Mesendoderm (in vitro differentiated cells): ENCODE results near the gene ARF6.
"Not testable (repeated sequence)": the region's sequence is repeated elsewhere in the genome, so short reads cannot be mapped to it uniquely, and the experiment has no call there.

Experiments used
- DNase-seq: peaks from one replicate; pipeline ENCODE4 v3.0.0; 2013
- H2AK5ac ChIP-seq: 2 replicates; pipeline ENCODE4 v1.6.1; 2013; ENCODE audit warnings: low read length, inconsistent platforms
- H2BK120ac ChIP-seq: 2 replicates; pipeline ENCODE4 v1.6.1; 2013; ENCODE audit warnings: low read depth, mild to moderate bottlenecking, low read length, moderate library complexity, mixed read lengths
- H2BK15ac ChIP-seq: replicated peaks from 2 replicates; pipeline ENCODE4 v1.6.1; 2013; ENCODE audit warnings: low read depth, mild to moderate bottlenecking, moderate library complexity
- H2BK5ac ChIP-seq: 2 replicates; pipeline ENCODE4 v1.6.1; 2013; ENCODE audit warnings: low read length, inconsistent platforms
- H3K18ac ChIP-seq: 2 replicates; pipeline ENCODE4 v1.6.1; 2013; ENCODE audit warnings: mild to moderate bottlenecking, low read length, mixed read lengths
- H3K23ac ChIP-seq: one replicate; pipeline ENCODE4 v1.6.1; 2013; ENCODE audit warnings: low read length
- H3K27ac ChIP-seq: 2 replicates; pipeline ENCODE4 v1.5.1; 2013; ENCODE audit warnings: low read depth, mild to moderate bottlenecking, inconsistent platforms, low read length, moderate library complexity
- H3K27me3 ChIP-seq: 2 replicates; pipeline ENCODE4 v1.6.1; 2013; ENCODE audit warnings: low read length, control low read depth, mild to moderate bottlenecking, inconsistent platforms; ENCODE audit not compliant: insufficient read depth, poor library complexity
- H3K36me3 ChIP-seq: 2 replicates; pipeline ENCODE4 v1.6.1; 2013; ENCODE audit warnings: low read length, inconsistent platforms; ENCODE audit not compliant: control insufficient read depth, insufficient read depth
- H3K4ac ChIP-seq: one replicate; pipeline ENCODE4 v1.6.1; 2013; ENCODE audit warnings: low read depth, mild to moderate bottlenecking, low read length, moderate library complexity
- H3K4me1 ChIP-seq: 2 replicates; pipeline ENCODE4 v1.6.1; 2013; ENCODE audit warnings: low read depth, low read length, inconsistent platforms; ENCODE audit not compliant: control insufficient read depth
- H3K4me2 ChIP-seq: 2 replicates; pipeline ENCODE4 v1.6.1; 2013; ENCODE audit warnings: low read length
- H3K4me3 ChIP-seq: 2 replicates; pipeline ENCODE4 v1.5.1; 2013; ENCODE audit warnings: mild to moderate bottlenecking, low read length
- H3K56ac ChIP-seq: one replicate; pipeline ENCODE4 v1.6.1; 2013; ENCODE audit warnings: low read length
- H3K79me1 ChIP-seq: 2 replicates; pipeline ENCODE4 v1.6.1; 2013; ENCODE audit warnings: low read length, inconsistent platforms
- H3K79me2 ChIP-seq: 2 replicates; pipeline ENCODE4 v1.6.1; 2013; ENCODE audit warnings: mild to moderate bottlenecking, low read length; ENCODE audit not compliant: control insufficient read depth, insufficient read depth
- H3K9ac ChIP-seq: 2 replicates; pipeline ENCODE4 v1.6.1; 2013; ENCODE audit warnings: low read length, inconsistent platforms
- H4K5ac ChIP-seq: one replicate; pipeline ENCODE4 v1.6.1; 2013; ENCODE audit warnings: low read length
- H4K8ac ChIP-seq: one replicate; pipeline ENCODE4 v1.6.1; 2013; ENCODE audit warnings: low read depth, mild to moderate bottlenecking, control low read depth, low read length, moderate library complexity
- WGBS: extraction: QIAGEN DNeasy Blood & Tissue Kit; methylation state at CpG from one replicate; pipeline ENCODE4 v1.1.7; 2013; ENCODE audit warnings: low lambda C conversion rate, missing lambda C conversion rate; ENCODE audit not compliant: insufficient coverage; ENCODE audit errors: extremely low coverage; 5-methylcytosine and 5-hydroxymethylcytosine counted together

Gene ARF6

DNA sequence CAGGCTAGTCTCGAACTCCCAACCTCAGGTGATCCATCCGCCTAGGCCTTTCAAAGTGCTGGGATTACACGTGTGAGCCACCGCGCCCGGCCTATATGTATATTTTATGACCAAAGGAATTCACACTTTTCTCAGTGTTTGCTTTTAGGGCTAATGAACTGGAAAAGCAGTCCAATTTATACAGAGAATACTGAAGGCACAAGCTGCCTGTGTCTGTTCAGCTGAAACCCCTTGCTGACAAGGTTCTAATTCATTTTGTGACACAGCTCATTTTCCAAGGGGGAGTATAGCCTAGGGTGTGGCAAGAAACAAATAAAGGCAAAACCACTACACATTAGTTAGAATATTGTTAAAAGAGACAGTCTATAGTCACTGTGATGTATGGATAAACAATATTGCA, 22.0 kb upstream of the ARF6 start:
- no peak overlapping the region for H2BK15ac ChIP-seq
- H2BK120ac ChIP-seq, result no peak overlapping the region
- no peaks in the 10 kb centered on the region for H3K27me3 ChIP-seq
- no peak overlapping the region for H3K4ac ChIP-seq
- no peaks in the 10 kb centered on the region for H3K36me3 ChIP-seq
- H2AK5ac ChIP-seq, result no peak overlapping the region
- WGBS, result no CpG with 5 or more reads among the region's 6 CpGs
- H3K9ac ChIP-seq, result no peak overlapping the region
- no peak overlapping the region for H3K4me2 ChIP-seq
- H3K79me1 ChIP-seq, result no peaks in the 10 kb centered on the region
- H3K4me3 ChIP-seq, result no peak overlapping the region
- no peak overlapping the region for H4K5ac ChIP-seq
- H3K27ac ChIP-seq, result no peak overlapping the region
- H3K79me2 ChIP-seq, result no peaks in the 10 kb centered on the region
- no peak overlapping the region for H2BK5ac ChIP-seq
- H3K18ac ChIP-seq, result no peak overlapping the region
- no peak overlapping the region for H4K8ac ChIP-seq
- H3K23ac ChIP-seq, result no peak overlapping the region
- no peaks in the 10 kb centered on the region for H3K4me1 ChIP-seq
- H3K56ac ChIP-seq, result no peak overlapping the region
- no peak for DNase-seq

DNA sequence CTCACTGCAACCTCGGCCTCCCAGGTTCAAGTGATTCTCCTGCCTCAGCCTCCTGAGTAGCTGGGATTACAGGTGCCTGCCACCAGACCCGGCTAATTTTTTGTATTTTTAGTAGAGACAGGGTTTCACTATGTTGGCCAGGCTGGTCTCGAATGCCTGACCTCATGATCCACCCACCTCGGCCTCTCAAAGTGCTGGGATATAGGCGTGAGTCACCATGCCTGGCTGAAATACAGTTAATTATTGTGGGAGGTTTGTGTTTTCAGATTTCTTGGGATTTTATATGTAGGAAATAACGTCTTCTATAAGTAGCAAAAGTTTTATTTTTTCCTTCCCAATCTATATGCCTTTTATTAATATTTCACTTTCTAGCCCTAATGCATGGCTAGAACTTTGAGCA, 19.3 kb upstream of the ARF6 start:
- not testable (repeated sequence) for H3K4ac ChIP-seq, H3K36me3 ChIP-seq, H2BK5ac ChIP-seq, H3K79me1 ChIP-seq, H2AK5ac ChIP-seq, H3K27me3 ChIP-seq, H3K4me3 ChIP-seq, H3K9ac ChIP-seq, H3K4me1 ChIP-seq, H3K56ac ChIP-seq, H2BK15ac ChIP-seq, H3K4me2 ChIP-seq, H3K27ac ChIP-seq, H3K79me2 ChIP-seq, H4K8ac ChIP-seq, DNase-seq, H2BK120ac ChIP-seq, H3K23ac ChIP-seq, H3K18ac ChIP-seq, H4K5ac ChIP-seq
- no CpG with 5 or more reads among the region's 6 CpGs for WGBS

DNA sequence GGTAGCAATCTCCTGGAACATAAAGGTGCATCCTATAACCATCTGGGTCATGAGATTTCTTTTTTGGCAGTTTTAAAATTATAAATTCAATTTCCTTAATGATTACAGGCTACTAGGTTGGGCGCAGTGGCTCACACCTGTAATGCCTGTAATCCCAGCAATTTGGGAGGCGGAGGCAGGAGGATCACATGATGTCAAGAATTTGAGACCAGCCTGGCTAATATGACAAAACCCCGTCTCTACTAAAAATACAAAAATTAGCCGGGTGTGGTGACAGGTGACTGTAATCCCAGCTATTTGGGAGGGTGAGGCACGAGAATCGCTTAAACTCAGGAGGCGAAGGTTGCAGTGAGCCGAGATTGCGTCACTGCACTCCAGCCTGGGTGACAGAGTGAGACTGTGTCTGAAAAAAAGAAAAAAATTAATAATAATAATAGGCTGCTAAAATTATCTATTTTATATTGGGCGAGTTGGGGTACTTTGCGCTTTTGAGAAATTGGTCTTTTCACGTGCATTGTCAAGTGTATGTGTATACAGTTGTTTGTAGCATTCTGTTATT, 17.2 kb upstream of the ARF6 start:
- Histone ChIP-seq H3K4me3 (no peak overlapping the region), H3K23ac (no peak overlapping the region), H4K5ac (no peak overlapping the region), H3K18ac (no peak overlapping the region), H3K27me3 (no peaks in the 10 kb centered on the region), H2BK120ac (no peak overlapping the region), H3K56ac (no peak overlapping the region), H3K27ac (no peak overlapping the region), H3K4me2 (no peak overlapping the region), H3K9ac (no peak overlapping the region), H3K36me3 (no peaks in the 10 kb centered on the region), H2BK5ac (no peak overlapping the region), H3K4me1 (no peaks in the 10 kb centered on the region), H3K4ac (no peak overlapping the region), H4K8ac (no peak overlapping the region), H3K79me1 (no peaks in the 10 kb centered on the region), H2AK5ac (no peak overlapping the region), H3K79me2 (no peaks in the 10 kb centered on the region), H2BK15ac (no peak overlapping the region)
- no CpG with 5 or more reads among the region's 12 CpGs for WGBS
- DNase-seq, result no peak

- H2BK15ac ChIP-seq, result no peak overlapping the region
- H4K5ac ChIP-seq, result no peak overlapping the region
- H3K4me2 ChIP-seq, result no peak overlapping the region
- no peak overlapping the region for H2BK5ac ChIP-seq
- H3K79me1 ChIP-seq, result no peaks in the 10 kb centered on the region
- no peaks in the 10 kb centered on the region for H3K36me3 ChIP-seq
- no peak overlapping the region for H4K8ac ChIP-seq
- no peak overlapping the region for H3K23ac ChIP-seq
- H3K79me2 ChIP-seq, result no peaks in the 10 kb centered on the region
- no peak for DNase-seq
- no peaks in the 10 kb centered on the region for H3K4me1 ChIP-seq
- H3K4me3 ChIP-seq, result no peak overlapping the region
- H3K9ac ChIP-seq, result no peak overlapping the region
- no peak overlapping the region for H2AK5ac ChIP-seq
- H2BK120ac ChIP-seq, result no peak overlapping the region
- no peak overlapping the region for H3K56ac ChIP-seq
- no peak overlapping the region for H3K27ac ChIP-seq
- WGBS, result no CpG with 5 or more reads among the region's 4 CpGs
- no peak overlapping the region for H3K4ac ChIP-seq
- no peaks in the 10 kb centered on the region for H3K27me3 ChIP-seq
- H3K18ac ChIP-seq, result no peak overlapping the region
Observed at GRCh38 chr14:49876563-49877127, 16.2 kb upstream of the ARF6 start.

- Histone ChIP-seq H2BK120ac (no peak overlapping the region), H4K8ac (no peak overlapping the region), H3K27ac (no peak overlapping the region), H3K36me3 (no peaks in the 10 kb centered on the region), H3K4me1 (no peaks in the 10 kb centered on the region), H2AK5ac (no peak overlapping the region), H3K4ac (no peak overlapping the region), H3K4me3 (no peak overlapping the region), H3K23ac (no peak overlapping the region), H3K27me3 (no peaks in the 10 kb centered on the region), H3K4me2 (no peak overlapping the region), H3K18ac (no peak overlapping the region), H4K5ac (no peak overlapping the region), H3K9ac (no peak overlapping the region), H3K79me1 (no peaks in the 10 kb centered on the region), H3K56ac (no peak overlapping the region), H3K79me2 (no peaks in the 10 kb centered on the region), H2BK5ac (no peak overlapping the region), H2BK15ac (no peak overlapping the region)
- no CpG with 5 or more reads among the region's 8 CpGs for WGBS
- peak; percentile 95 for DNase-seq
Observed at GRCh38 chr14:49879646-49880204, 13.2 kb upstream of the ARF6 start.
